IPS-18c (cell line): ENCODE data around the gene FCER2.
A peak's percentile ranks its signal among the peaks of the same experiment; 100 is the strongest.

Experiments
- H3K4me3 ChIP-seq: 2 replicates; pipeline ENCODE4 v1.7.0; 2013; ENCODE audit warnings: low read depth, mild to moderate bottlenecking, low read length, moderate library complexity; ENCODE audit not compliant: insufficient read depth
- H3K9me3 ChIP-seq: one replicate; pipeline ENCODE4 v1.6.1; 2013; ENCODE audit warnings: mild to moderate bottlenecking, low read length, moderate library complexity; ENCODE audit not compliant: control insufficient read depth, insufficient read depth

FCER2 gene

GRCh38 chr19:7709932-7710460 lies 8.1 kb upstream of the FCER2 start:
- no peak overlapping the region for H3K4me3 ChIP-seq
- H3K9me3 ChIP-seq = no peaks in the 10 kb centered on the region

- Histone ChIP-seq H3K9me3 (no peaks in the 10 kb centered on the region), H3K4me3 (no peak overlapping the region)
Measured at GRCh38 chr19:7706955-7707456, 5.1 kb upstream of the FCER2 start.

GRCh38 chr19:7706188-7706954 lies 4.4 kb upstream of the FCER2 start:
- no peak overlapping the region for H3K4me3 ChIP-seq
- H3K9me3 ChIP-seq = no peaks in the 10 kb centered on the region

GRCh38 chr19:7705387-7706187 lies 3.7 kb upstream of the FCER2 start:
- H3K4me3 ChIP-seq = no peak overlapping the region
- H3K9me3 ChIP-seq = no peaks in the 10 kb centered on the region

- Histone ChIP-seq H3K9me3 (no peaks in the 10 kb centered on the region), H3K4me3 (no peak overlapping the region)
Measured at GRCh38 chr19:7704280-7705060, 2.5 kb upstream of the FCER2 start.

GRCh38 chr19:7703332-7703731 lies 1.4 kb upstream of the FCER2 start:
- no peaks in the 10 kb centered on the region for H3K9me3 ChIP-seq

GRCh38 chr19:7701049-7701653 lies 780 bp downstream of the FCER2 start:
- no peaks in the 10 kb centered on the region for H3K9me3 ChIP-seq
- H3K4me3 ChIP-seq = no peak overlapping the region

More at GRCh38 chr19:7703332-7703731, 1.4 kb upstream of the FCER2 start:
- no peak overlapping the region for H3K4me3 ChIP-seq

- no peak overlapping the region for H3K4me3 ChIP-seq
Measured at GRCh38 chr19:7699417-7700401, 2.2 kb downstream of the FCER2 start.

GRCh38 chr19:7699003-7699402 lies 2.9 kb downstream of the FCER2 start:
- Histone ChIP-seq H3K9me3 (no peaks in the 10 kb centered on the region), H3K4me3 (0 out of 2 replicates have a peak overlapping the region, but pooled peaks have one; percentile 15)

More at GRCh38 chr19:7699417-7700401, 2.2 kb downstream of the FCER2 start:
- H3K9me3 ChIP-seq = no peaks in the 10 kb centered on the region

GRCh38 chr19:7698583-7698982 lies 3.3 kb downstream of the FCER2 start:
- Histone ChIP-seq H3K9me3 (no peaks in the 10 kb centered on the region), H3K4me3 (0 out of 2 replicates have a peak overlapping the region, but pooled peaks have one; percentile 15)

GRCh38 chr19:7697721-7698287 lies 4.1 kb downstream of the FCER2 start:
- Histone ChIP-seq H3K4me3 (no peak overlapping the region), H3K9me3 (no peaks in the 10 kb centered on the region)

GRCh38 chr19:7694499-7694898 lies 7.4 kb downstream of the FCER2 start:
- Histone ChIP-seq H3K4me3 (no peak overlapping the region), H3K9me3 (no peaks in the 10 kb centered on the region)

GRCh38 chr19:7692417-7693088 lies 9.4 kb downstream of the FCER2 start:
- no peaks in the 10 kb centered on the region for H3K9me3 ChIP-seq
- no peak overlapping the region for H3K4me3 ChIP-seq

GRCh38 chr19:7691497-7691896 lies 10.4 kb downstream of the FCER2 start:
- H3K9me3 ChIP-seq = no peaks in the 10 kb centered on the region
- H3K4me3 ChIP-seq = no peak overlapping the region

GRCh38 chr19:7690779-7691258 lies 11.1 kb downstream of the FCER2 start:
- H3K9me3 ChIP-seq = no peaks in the 10 kb centered on the region
- H3K4me3 ChIP-seq = no peak overlapping the region
